Upper lobe of left lung (tissue), 6 donors: ENCODE results near the gene PRMT9. TPM values are rescaled to one million over a fixed set of nuclear protein-coding genes. Genes with fewer than 3 reads are reported as not detected.

Experiments
- ATAC-seq, 2 donors: fragments of 200-7000 bp; cut with Tn5 transposase; one replicate each; pipeline ENCODE4 v1.9.1; 2022; ENCODE audit warnings: mild to moderate bottlenecking in 2 of 2, moderate library complexity in 2 of 2; ENCODE audit not compliant: low FRiP score in 2 of 2
- DNase-seq, 2 donors: peaks; one replicate each; pipeline ENCODE4 v3.0.0-alpha.2; 2019 to 2020
- H3K27ac ChIP-seq, 4 donors: fragments of 200-600 bp; sonication (generic); one replicate each; pipeline ENCODE4 v1.5.1; 2016 to 2019
- H3K27me3 ChIP-seq, 4 donors: fragments of 200-600 bp; sonication (generic); one replicate each; pipeline ENCODE4 v1.5.1; 2017 to 2019
- H3K36me3 ChIP-seq, 4 donors: fragments of 200-600 bp; sonication (generic); one replicate each; pipeline ENCODE4 v1.5.1; 2016 to 2019
- H3K4me1 ChIP-seq, 4 donors: fragments of 200-600 bp; sonication (generic); one replicate each; pipeline ENCODE4 v1.5.1; 2018 to 2019
- H3K4me3 ChIP-seq, 4 donors: fragments of 200-600 bp; sonication (generic); one replicate each; pipeline ENCODE4 v1.5.1; 2017 to 2019; ENCODE audit warnings: mild to moderate bottlenecking in 2 of 4, moderate library complexity in 1 of 4
- H3K9me3 ChIP-seq, 4 donors: fragments of 200-600 bp; sonication (generic); one replicate each; pipeline ENCODE4 v1.5.1; 2018 to 2019
- EP300 ChIP-seq, 4 donors: sonication (generic); formaldehyde crosslinking; IDR thresholded peaks; one replicate each; pipeline ENCODE4 v1.5.1; 2017; ENCODE audit warnings: antibody characterized with exemption in 4 of 4, control low read depth in 2 of 4
- POLR2A ChIP-seq, 4 donors: fragments of 450-650 bp; IDR thresholded peaks; one replicate each; pipeline ENCODE4 v1.5.1; 2016 to 2017; ENCODE audit warnings: antibody characterized with exemption in 4 of 4, mild to moderate bottlenecking in 2 of 4
- POLR2AphosphoS5 ChIP-seq, 2 donors: sonication (generic); formaldehyde crosslinking; IDR thresholded peaks; one replicate each; pipeline ENCODE4 v1.5.1; 2017; ENCODE audit warnings: antibody characterized with exemption in 2 of 2
- WGBS, 2 donors: methylation state at CpG; one replicate each; pipeline ENCODE4 v1.1.5; 2017 to 2018; 5-methylcytosine and 5-hydroxymethylcytosine counted together
- total RNA-seq, 6 donors: library from RNA; depleted of rRNA in 4 of 6; stranded (reverse); fragments of >200 nt in 4 of 6; gene quantifications; one replicate each; pipeline versions ENCODE4 v1.1.0 to v1.2.1, GENCODE V29; 2016 to 2021
- TF ChIP-seq, protein P1 (sequence below), 6 experiments: fragments of 450-650 bp in 4 of 6; fragments of 200-600 bp in 2 of 6; sonication (generic) in 2 of 6; IDR thresholded peaks; one replicate each; pipeline ENCODE4 v1.5.1; 2016 to 2019; ENCODE audit warnings: antibody characterized with exemption in 6 of 6
- donor health status: DM: no; HTN: no; CAD: no; lungs with moderate emphysema.
- donor health status: DM: no; HTN: yes; CAD: no; lungs with severe emphysema.

Gene PRMT9
- total RNA-seq, 6 donors from 2014 or later, result 5.7 to 12.6 (median 8.0) TPM

- Histone ChIP-seq H3K27me3 (no peaks in the 10 kb centered on the region), H3K9me3 (no peaks in the 10 kb centered on the region), H3K36me3 (no peaks in the 10 kb centered on the region), H3K4me1 (no peaks in the 10 kb centered on the region), H3K4me3 (no peak overlapping the region), H3K27ac (no peak overlapping the region)
- TF ChIP-seq EP300 (IDR thresholded peaks at IDR 0.05), result no peak
- TF ChIP-seq, protein P1, sequence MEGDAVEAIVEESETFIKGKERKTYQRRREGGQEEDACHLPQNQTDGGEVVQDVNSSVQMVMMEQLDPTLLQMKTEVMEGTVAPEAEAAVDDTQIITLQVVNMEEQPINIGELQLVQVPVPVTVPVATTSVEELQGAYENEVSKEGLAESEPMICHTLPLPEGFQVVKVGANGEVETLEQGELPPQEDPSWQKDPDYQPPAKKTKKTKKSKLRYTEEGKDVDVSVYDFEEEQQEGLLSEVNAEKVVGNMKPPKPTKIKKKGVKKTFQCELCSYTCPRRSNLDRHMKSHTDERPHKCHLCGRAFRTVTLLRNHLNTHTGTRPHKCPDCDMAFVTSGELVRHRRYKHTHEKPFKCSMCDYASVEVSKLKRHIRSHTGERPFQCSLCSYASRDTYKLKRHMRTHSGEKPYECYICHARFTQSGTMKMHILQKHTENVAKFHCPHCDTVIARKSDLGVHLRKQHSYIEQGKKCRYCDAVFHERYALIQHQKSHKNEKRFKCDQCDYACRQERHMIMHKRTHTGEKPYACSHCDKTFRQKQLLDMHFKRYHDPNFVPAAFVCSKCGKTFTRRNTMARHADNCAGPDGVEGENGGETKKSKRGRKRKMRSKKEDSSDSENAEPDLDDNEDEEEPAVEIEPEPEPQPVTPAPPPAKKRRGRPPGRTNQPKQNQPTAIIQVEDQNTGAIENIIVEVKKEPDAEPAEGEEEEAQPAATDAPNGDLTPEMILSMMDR (IDR thresholded peaks at IDR 0.05), result no peak
- TF ChIP-seq POLR2A (IDR thresholded peaks at IDR 0.05), result no peak
- no peak for TF ChIP-seq POLR2AphosphoS5 (IDR thresholded peaks at IDR 0.05)
- no peak for ATAC-seq
- no peak for DNase-seq
- WGBS, 2 donors, result 94 to 97% methylated on average over 1 of the region's 1 CpG
These were observed 73.3 kb downstream of the PRMT9 start for GRCh38 chr4:147610686-147611085.

- no peak for TF ChIP-seq EP300 (IDR thresholded peaks at IDR 0.05)
- no peak for TF ChIP-seq POLR2A (IDR thresholded peaks at IDR 0.05)
- no peak for TF ChIP-seq POLR2AphosphoS5 (IDR thresholded peaks at IDR 0.05)
- TF ChIP-seq, protein P1 (IDR thresholded peaks at IDR 0.05), result no peak
- Histone ChIP-seq H3K27me3 (no peaks in the 10 kb centered on the region), H3K9me3 (no peaks in the 10 kb centered on the region), H3K4me3 (no peak overlapping the region), H3K4me1 (no peaks in the 10 kb centered on the region), H3K36me3 (no peaks in the 10 kb centered on the region), H3K27ac (no peak overlapping the region)
- DNase-seq (no peak), ATAC-seq (no peak)
- 67 to 83% methylated on average over 1 of the region's 1 CpG for WGBS, 2 donors
These were observed 76.5 kb downstream of the PRMT9 start for GRCh38 chr4:147607471-147607870.

DNA sequence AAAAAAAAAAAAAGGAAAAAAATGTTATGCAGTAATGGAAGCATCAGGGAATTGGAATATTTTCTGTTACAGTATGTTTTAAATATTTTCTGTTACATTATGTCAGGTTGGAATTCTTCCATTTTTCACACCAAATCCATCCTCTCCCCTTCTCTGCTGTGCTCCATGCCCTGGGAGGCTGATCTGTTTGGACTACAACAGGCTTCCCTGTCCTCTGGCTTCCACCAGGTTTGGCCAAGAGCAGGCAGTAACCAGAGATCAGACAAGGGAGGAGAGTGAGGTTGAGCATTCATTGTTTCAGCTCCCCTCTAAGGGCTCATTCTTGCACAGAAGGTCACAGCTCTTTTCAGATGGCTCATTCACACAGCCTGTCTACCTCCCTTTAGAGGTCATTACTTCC is 78.5 kb downstream of the PRMT9 start:
- DNase-seq (no peak), ATAC-seq (no peak)
- no peaks in the 10 kb centered on the region for H3K27me3 ChIP-seq
- H3K4me3 ChIP-seq, result no peak overlapping the region
- TF ChIP-seq EP300 (IDR thresholded peaks at IDR 0.05) (no peak), POLR2A (IDR thresholded peaks at IDR 0.05) (no peak), POLR2AphosphoS5 (IDR thresholded peaks at IDR 0.05) (no peak)
- TF ChIP-seq, protein P1 (IDR thresholded peaks at IDR 0.05), result no peak
- no peaks in the 10 kb centered on the region for H3K4me1 ChIP-seq
- H3K27ac ChIP-seq, result no peak overlapping the region
- H3K36me3 ChIP-seq, result no peaks in the 10 kb centered on the region
- no peaks in the 10 kb centered on the region for H3K9me3 ChIP-seq

DNA sequence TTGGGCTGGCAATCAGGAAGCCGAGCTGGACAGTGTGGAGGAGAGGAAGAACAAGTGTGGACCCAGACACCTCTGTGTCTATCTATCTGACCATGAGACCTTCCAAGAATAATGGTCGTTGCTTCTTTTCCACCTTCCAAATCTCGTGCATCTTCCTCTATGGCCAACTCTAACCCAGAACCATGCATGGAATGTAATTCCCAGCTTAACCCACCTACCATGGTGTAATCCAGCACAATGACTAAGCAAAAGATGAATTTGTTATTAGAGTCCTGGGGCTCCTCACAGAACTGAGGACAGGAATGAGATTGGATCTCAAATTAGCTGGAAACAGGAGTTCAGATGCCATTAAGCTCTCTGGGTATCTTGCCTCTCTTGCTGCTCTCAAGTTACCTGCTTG is 84.2 kb downstream of the PRMT9 start:
- no peaks in the 10 kb centered on the region for H3K4me1 ChIP-seq
- no peaks in the 10 kb centered on the region for H3K36me3 ChIP-seq
- no peak overlapping the region for H3K4me3 ChIP-seq
- no peak for DNase-seq
- ATAC-seq, result no peak
- WGBS, 2 donors, result 66 to 75% methylated on average over 3 of the region's 3 CpGs
- TF ChIP-seq EP300 (IDR thresholded peaks at IDR 0.05) (no peak), POLR2AphosphoS5 (IDR thresholded peaks at IDR 0.05) (no peak)
- TF ChIP-seq, protein P1 (IDR thresholded peaks at IDR 0.05), result no peak
- H3K27me3 ChIP-seq, result no peaks in the 10 kb centered on the region
- H3K27ac ChIP-seq, result no peak overlapping the region
- H3K9me3 ChIP-seq, result no peaks in the 10 kb centered on the region

DNA sequence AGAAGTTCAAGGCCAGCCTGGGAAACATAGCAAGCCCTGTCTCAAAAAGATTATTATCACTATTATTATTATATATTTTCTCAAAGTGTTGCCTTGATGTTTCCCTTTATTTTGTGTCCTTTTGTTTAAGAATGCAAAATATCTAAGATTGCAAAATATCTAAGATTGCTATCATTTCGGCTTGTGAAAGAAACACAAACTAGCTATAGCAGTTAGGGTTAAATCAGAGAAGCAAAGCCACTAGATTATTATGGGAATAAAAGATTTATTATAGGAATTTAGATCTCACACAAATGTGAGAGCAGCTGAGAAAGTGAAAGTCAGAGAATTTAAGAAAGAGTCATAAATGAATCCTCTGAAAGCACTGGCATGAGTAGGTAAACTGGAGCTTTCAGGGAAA is 84.8 kb downstream of the PRMT9 start:
- H3K4me1 ChIP-seq, result no peaks in the 10 kb centered on the region
- no peaks in the 10 kb centered on the region for H3K9me3 ChIP-seq
- 83 to 85% methylated on average over 1 of the region's 1 CpG for WGBS, 2 donors
- H3K4me3 ChIP-seq, result no peak overlapping the region
- H3K36me3 ChIP-seq, result no peaks in the 10 kb centered on the region
- no peaks in the 10 kb centered on the region for H3K27me3 ChIP-seq
- TF ChIP-seq, protein P1 (IDR thresholded peaks at IDR 0.05), result no peak
- TF ChIP-seq POLR2A (IDR thresholded peaks at IDR 0.05), result no peak
- TF ChIP-seq EP300 (IDR thresholded peaks at IDR 0.05), result no peak
- no peak for TF ChIP-seq POLR2AphosphoS5 (IDR thresholded peaks at IDR 0.05)
- H3K27ac ChIP-seq, result no peak overlapping the region
- no peak for DNase-seq
- ATAC-seq, result no peak
